Astrocyte of the cerebellum (primary cell): ENCODE measurements around the gene RNF26.
A peak's percentile ranks its signal among the peaks of the same experiment; 100 is the strongest.

Experiments used
- DNase-seq: peaks from one replicate; pipeline ENCODE4 v3.0.0-alpha.2; 2011; ENCODE audit warnings: low read depth
- H3K4me3 ChIP-seq: 2 replicates; pipeline ENCODE4 v1.5.1; 2011; ENCODE audit warnings: mild to moderate bottlenecking, low read depth, low read length, moderate library complexity
- in situ Hi-C: cut with HindIII; loops from 2 replicates; pipeline ENCODE4 v1.10.0; 2017; ENCODE audit warnings: low sequenced_read_pairs
- TF ChIP-seq, protein P1 (sequence below): IDR thresholded peaks from 2 replicates; pipeline ENCODE4 v1.5.1; 2012; ENCODE audit warnings: low read length, low read depth, moderate library complexity, mild to moderate bottlenecking; ENCODE audit errors: missing control alignments

RNF26 gene

GRCh38 chr11:119338965-119339588, 4.8 kb downstream of the RNF26 start:
- peak overlapping the region; percentile 50 for H3K4me3 ChIP-seq
- TF ChIP-seq, protein P1, sequence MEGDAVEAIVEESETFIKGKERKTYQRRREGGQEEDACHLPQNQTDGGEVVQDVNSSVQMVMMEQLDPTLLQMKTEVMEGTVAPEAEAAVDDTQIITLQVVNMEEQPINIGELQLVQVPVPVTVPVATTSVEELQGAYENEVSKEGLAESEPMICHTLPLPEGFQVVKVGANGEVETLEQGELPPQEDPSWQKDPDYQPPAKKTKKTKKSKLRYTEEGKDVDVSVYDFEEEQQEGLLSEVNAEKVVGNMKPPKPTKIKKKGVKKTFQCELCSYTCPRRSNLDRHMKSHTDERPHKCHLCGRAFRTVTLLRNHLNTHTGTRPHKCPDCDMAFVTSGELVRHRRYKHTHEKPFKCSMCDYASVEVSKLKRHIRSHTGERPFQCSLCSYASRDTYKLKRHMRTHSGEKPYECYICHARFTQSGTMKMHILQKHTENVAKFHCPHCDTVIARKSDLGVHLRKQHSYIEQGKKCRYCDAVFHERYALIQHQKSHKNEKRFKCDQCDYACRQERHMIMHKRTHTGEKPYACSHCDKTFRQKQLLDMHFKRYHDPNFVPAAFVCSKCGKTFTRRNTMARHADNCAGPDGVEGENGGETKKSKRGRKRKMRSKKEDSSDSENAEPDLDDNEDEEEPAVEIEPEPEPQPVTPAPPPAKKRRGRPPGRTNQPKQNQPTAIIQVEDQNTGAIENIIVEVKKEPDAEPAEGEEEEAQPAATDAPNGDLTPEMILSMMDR, result no peak
- no peak for DNase-seq
- in situ Hi-C loops, result no loop called here

DNA sequence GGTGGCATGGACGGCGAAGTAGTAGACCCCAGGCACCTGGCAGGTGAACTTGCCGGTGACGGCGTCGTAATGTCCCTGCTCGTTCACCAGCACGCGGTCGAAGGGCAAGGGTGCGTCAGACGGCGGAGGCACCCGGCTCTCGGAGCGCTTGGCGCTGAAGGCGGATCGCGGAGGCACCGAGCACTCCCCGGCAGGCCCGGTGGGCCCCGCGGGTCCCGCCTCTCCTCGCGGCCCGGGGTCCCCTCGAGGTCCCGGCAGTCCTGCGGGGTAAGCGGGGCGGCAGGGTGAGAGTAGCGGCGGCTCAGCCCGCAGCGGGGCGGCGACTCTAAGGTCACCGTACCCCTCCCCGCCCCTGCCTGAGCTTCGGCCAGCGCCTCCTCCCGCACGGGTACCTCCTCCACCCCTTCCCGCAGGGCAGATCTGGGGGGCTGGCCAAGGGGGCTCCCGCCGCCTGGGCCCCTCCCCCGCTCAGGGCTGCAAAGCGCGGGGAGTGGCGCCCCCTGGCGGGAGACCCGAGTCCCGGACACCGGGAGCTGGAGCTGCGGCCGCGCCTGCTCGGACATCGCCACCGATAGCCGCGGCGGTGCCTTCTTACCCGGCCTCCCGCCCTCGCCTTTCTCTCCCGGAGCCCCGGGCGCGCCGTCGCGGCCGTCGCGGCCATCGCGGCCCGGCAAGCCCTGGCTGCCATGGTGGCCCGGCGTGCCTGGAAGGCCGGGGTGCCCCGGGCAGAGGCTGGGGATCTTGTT, 5.4 kb downstream of the RNF26 start:
- peak overlapping the region; percentile 50 for H3K4me3 ChIP-seq
- no peak for DNase-seq
- TF ChIP-seq, protein P1, result peak; percentile 79
- in situ Hi-C loops, result no loop called here

GRCh38 chr11:119340335-119341221, 6.3 kb downstream of the RNF26 start, which contains the start of gene C1QTNF5:
Gene C1QTNF5 (minus strand): TSS chr11:119340883. CDS start chr11:119340397, 486 bp downstream.
- peak within 1 kb of the TSS; percentile 50 for H3K4me3 ChIP-seq
- DNase-seq, result peak; percentile 64
- TF ChIP-seq, protein P1, result no peak
- in situ Hi-C loops, result no loop called here

- DNase-seq, result no peak
- peak overlapping the region; percentile 50 for H3K4me3 ChIP-seq
- TF ChIP-seq, protein P1, result no peak
- in situ Hi-C loops, result no loop called here
Measured at GRCh38 chr11:119341222-119342022, 7.1 kb downstream of the RNF26 start.

- TF ChIP-seq, protein P1, result no peak
- DNase-seq, result no peak
- in situ Hi-C loops, result no loop called here
- no peak overlapping the region for H3K4me3 ChIP-seq
Measured at GRCh38 chr11:119342023-119342300, 7.6 kb downstream of the RNF26 start.
